Stimulated activated effector memory CD8-positive, alpha-beta T cell treated with anti-CD3 and anti-CD28 coated beads, Interleukin-12 subunit alpha, Interleukin-12 subunit beta, amount 100 ng/mL, for 72 hours (primary cell): Measurements from ENCODE around the gene MACROD1.

Source experiments
- ATAC-seq: fragments of 150-1000 bp; cut with Tn5 transposase; 2 replicates; pipeline ENCODE4 v1.10.0; 2021
- DNase-seq, 2 donors: peaks; one replicate each; pipeline ENCODE4 v3.0.0; 2021 to 2022; ENCODE audit warnings: low spot score in 2 of 2
- H3K27ac Mint-ChIP-seq: one replicate; pipeline ENCODE4 v1.8.0; 2022; ENCODE audit warnings: mild to moderate bottlenecking, mixed read lengths
- H3K36me3 Mint-ChIP-seq: one replicate; pipeline ENCODE4 v1.8.0; 2022; ENCODE audit warnings: mild to moderate bottlenecking, mixed read lengths
- H3K4me1 Mint-ChIP-seq: one replicate; pipeline ENCODE4 v1.8.0; 2022; ENCODE audit warnings: mixed read lengths
- H3K4me3 Mint-ChIP-seq: one replicate; pipeline ENCODE4 v1.8.0; 2022; ENCODE audit warnings: mild to moderate bottlenecking, mixed read lengths
- H3K9me3 Mint-ChIP-seq: one replicate; pipeline ENCODE4 v1.8.0; 2022; ENCODE audit warnings: mixed read lengths

Gene MACROD1

DNA sequence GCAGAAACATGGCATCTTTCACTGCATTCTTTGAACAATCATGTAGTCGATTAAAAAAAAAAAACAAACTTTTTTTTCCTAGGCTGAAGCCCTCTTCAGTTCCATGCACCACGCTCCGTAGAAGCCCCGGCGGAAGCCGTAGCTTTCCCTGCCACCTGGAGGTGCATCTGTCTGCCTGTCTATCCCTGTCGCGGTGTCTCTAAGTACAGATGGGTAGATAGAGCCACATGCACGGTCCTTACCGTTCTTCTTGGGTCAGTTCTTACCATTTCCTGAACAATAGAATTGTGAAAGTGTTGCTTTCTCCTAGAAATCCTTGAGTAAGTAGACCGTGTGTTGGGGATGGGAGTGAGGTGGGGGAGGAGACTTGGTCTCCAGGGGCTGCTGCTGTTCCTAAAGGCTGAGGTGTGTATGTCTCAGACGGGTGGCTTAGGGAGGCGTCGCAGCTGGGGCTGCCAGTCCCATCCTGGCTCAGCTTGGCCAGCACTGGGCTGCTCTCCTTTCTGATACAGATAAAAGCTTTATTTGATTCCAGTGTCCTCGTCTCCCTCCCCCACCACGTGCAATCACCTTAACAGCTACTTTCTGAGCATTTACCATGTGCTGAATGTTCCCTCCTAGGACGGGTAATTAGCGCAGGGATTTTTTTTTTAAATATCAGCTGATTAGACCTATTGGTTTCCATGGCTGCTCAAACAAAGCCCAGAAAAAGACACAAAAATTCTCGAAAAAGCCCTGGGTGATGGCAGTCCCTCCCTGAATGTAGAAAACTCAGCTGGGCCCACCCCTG lies 46.8 kb downstream of the MACROD1 start:
- no peak for DNase-seq
- ATAC-seq = no peak
- H3K27ac Mint-ChIP-seq = peak overlapping the region; percentile 34
- no peak overlapping the region for H3K4me3 Mint-ChIP-seq
- H3K36me3 Mint-ChIP-seq = no peaks in the 10 kb centered on the region
- no peaks in the 10 kb centered on the region for H3K4me1 Mint-ChIP-seq
- no peaks in the 10 kb centered on the region for H3K9me3 Mint-ChIP-seq

DNA sequence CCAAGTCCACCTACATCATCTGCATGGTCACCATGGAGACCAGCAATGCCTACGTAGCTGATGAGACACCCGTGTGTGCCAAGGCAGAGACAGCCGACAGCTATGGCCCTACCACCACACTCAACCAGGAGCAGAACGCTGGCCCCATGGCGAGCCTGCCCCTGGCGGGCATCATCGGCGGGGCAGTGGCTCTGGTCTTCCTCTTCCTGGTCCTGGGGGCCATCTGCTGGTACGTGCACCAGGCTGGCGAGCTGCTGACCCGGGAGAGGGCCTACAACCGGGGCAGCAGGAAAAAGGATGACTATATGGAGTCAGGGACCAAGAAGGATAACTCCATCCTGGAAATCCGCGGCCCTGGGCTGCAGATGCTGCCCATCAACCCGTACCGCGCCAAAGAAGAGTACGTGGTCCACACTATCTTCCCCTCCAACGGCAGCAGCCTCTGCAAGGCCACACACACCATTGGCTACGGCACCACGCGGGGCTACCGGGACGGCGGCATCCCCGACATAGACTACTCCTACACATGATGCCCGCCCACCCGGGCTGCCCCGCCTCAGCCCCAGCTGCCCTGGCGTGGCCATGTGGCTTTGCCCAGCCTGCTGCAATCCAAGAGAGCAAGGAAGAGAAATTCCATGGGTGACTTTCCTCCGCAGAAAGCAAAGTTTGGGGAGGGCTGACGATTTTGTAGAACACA lies 48.0 kb downstream of the MACROD1 start:
- Mint-ChIP-seq H3K4me1 (no peaks in the 10 kb centered on the region), H3K27ac (no peak overlapping the region), H3K36me3 (no peaks in the 10 kb centered on the region), H3K4me3 (no peak overlapping the region), H3K9me3 (no peaks in the 10 kb centered on the region)
- ATAC-seq = no peak
- no peak for DNase-seq

DNA sequence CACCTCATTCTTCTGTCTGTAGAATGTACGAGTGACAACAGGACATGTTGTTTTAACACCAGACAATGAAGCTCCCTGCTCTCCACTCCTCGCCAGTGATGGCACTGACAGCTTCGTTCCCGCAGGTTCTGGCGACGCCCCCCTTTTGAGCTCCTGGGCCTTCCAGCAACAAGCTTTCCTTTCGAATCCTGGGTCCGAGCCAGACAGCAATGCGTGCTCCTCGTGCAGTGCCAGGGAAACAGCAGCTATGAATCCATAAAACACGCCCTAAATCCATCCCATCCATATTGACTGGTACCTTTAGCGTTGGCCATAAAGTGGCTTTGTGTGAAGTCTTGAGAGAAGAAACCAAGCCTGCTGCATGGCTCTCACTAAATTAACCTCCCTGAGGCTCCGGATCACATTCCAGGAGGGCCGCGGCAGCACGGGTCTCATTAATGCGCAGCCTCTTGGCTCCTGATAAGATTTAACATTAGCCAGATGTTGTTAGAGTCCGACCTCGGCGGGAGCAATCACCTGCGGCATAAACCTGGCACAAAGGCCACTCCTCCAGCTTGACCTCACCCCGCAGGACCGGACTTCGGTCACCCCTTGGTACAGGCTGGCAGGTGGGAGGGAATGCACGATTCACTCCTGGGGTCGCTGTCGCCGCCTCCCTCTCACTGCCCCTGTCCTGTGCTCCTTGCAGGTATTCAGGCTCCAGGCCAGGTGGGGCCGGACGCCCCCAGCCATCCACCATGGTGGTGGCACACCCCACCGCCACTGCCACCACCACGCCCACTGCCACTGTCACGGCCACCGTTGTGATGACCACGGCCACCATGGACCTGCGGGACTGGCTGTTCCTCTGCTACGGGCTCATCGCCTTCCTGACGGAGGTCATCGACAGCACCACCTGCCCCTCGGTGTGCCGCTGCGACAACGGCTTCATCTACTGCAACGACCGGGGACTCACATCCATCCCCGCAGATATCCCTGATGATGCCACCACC lies 50.1 kb downstream of the MACROD1 start:
- Mint-ChIP-seq H3K4me3 (no peak overlapping the region), H3K4me1 (no peaks in the 10 kb centered on the region), H3K36me3 (no peaks in the 10 kb centered on the region), H3K27ac (no peak overlapping the region), H3K9me3 (no peaks in the 10 kb centered on the region)
- ATAC-seq = no peak
- DNase-seq = no peak

DNA sequence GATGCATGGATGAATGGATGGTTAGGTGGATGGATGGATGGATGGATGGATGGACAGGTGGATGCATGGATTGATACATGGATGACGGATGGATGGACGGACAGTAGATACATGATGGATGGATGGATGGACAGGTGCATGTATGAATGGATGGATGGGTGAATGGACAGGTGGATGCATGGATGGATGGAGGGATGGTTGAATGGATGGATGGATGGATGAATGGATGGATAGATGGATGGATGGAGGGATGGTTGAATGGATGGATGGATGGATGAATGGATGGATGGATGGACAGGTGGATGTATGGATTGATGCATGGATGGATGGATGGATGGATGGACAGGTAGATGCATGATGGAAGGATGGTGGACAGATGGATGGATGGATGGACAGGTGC lies 51.7 kb downstream of the MACROD1 start:
- DNase-seq (no peak), ATAC-seq (no peak)
- Mint-ChIP-seq H3K36me3 (no peaks in the 10 kb centered on the region), H3K4me3 (no peak overlapping the region), H3K27ac (no peak overlapping the region), H3K9me3 (no peaks in the 10 kb centered on the region), H3K4me1 (peaks cover 5% of the 10 kb centered on the region)

DNA sequence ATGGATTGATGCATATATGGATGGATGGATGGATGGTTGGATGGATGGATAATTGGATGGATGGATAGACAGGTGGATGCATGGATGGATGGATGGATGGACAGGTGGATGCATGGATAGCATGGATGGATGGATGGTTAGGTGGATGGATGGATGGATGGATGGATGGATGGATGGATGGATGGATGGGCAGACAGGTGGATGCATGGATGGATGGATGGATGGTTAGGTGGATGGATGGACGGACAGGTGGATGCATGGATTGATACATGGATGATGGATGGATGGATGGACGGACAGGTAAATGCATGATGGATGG lies 52.5 kb downstream of the MACROD1 start:
- no peak overlapping the region for H3K27ac Mint-ChIP-seq
- H3K9me3 Mint-ChIP-seq = no peaks in the 10 kb centered on the region
- peaks cover 5% of the 10 kb centered on the region for H3K4me1 Mint-ChIP-seq
- DNase-seq (no peak), ATAC-seq (no peak)
- H3K4me3 Mint-ChIP-seq = no peak overlapping the region
- no peaks in the 10 kb centered on the region for H3K36me3 Mint-ChIP-seq

DNA sequence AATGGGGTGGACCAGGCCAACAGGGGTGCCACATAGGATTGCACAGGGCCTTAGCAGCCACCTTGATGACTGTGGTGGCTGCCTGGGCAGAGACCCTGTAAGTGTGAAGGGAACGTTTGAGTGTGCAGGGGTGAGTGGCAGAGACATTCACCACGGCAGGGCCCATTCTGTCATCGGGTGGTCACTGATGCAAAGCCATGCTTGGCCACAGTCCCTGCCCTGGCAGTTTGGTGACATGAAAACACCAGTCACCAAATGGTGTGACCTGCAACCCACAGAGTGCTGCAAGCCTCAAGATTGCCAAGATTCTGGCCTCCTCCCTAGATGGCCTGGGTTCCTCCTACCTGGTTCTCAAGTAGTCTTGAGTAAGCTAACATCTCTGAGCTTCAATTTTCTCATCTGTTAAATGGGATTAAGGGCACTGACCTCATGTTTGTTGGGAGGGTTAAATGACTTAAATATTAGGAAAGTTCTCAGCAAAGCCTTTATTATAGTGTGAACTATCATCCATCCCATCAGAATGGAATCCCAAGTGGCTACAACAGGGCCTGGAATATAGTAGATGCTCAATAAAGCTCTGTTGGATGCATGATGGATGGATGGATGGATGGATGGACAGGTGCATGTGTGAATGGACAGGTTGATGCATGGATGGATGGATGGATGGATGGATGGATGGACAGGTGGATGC lies 53.0 kb downstream of the MACROD1 start:
- no peak for DNase-seq
- H3K9me3 Mint-ChIP-seq = no peaks in the 10 kb centered on the region
- no peak overlapping the region for H3K27ac Mint-ChIP-seq
- peaks cover 5% of the 10 kb centered on the region for H3K4me1 Mint-ChIP-seq
- ATAC-seq = no peak
- H3K4me3 Mint-ChIP-seq = no peak overlapping the region
- no peaks in the 10 kb centered on the region for H3K36me3 Mint-ChIP-seq

DNA sequence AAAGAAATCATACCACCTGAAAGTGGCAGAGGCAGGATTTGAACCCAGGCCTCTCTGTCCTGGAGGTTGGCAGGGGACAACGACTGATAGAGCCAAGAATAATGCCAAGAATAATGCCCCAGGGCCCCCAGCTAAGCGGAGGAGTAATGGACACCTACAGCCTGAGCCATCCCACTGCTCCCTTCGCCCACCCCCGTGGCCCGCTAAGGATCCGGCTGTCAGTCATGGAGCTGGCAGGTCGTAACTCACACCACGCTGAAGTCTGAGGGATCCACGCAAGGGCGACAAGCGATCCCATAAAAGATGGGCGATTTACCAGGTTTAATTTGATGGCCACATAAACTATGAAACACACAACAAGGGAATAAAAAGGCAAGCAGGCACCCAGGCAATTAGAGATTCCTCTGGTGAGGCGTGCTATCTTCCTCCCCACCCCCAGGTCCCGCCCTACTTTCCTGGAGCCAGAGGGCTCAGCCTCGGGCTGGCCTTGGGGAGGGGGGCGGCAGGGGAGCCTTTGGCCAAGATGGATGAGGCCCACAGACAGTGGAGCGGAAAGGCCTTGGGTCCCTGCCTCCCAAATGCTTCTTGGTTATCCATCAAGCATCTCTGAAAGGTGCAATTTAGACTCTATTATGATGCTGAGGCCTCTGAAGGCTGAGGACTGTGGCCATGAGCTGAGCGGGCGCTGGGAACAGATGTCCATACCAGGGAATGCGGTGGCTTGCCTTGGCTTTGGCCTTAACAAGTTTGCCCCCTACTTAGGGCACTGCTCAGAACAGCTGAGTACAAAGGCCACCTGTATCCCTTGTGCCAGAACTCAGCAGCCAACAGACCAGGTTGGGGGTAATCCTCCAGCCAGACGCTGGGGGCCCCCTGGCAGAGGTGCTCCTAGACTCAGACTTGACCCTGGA lies 55.2 kb downstream of the MACROD1 start:
- ATAC-seq (no peak), DNase-seq (no peak)
- Mint-ChIP-seq H3K36me3 (no peaks in the 10 kb centered on the region), H3K4me3 (no peak overlapping the region), H3K4me1 (peaks cover 5% of the 10 kb centered on the region), H3K9me3 (no peaks in the 10 kb centered on the region), H3K27ac (no peak overlapping the region)

DNA sequence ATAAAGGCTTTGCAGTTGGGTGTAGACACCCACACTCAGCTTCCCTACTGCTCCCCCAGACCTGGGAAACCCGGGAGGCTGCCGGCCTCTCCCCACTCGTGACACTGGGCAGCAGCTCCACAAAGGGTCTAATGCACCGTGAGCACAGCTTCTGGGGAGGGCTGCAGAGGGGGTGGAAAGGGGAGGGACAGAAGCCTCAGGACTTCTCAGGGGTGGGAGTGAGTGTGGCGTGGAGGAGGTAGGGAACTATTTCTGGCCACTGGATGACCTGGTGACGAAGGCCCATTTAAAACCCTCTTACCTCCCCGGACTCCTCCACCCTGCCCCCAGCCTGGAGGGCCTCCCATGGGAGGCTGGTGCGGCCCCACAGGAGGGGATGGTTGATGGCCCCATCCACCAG lies 56.6 kb downstream of the MACROD1 start:
- H3K4me1 Mint-ChIP-seq = peaks cover 5% of the 10 kb centered on the region
- ATAC-seq (no peak), DNase-seq (no peak)
- no peaks in the 10 kb centered on the region for H3K9me3 Mint-ChIP-seq
- no peaks in the 10 kb centered on the region for H3K36me3 Mint-ChIP-seq
- H3K4me3 Mint-ChIP-seq = no peak overlapping the region
- H3K27ac Mint-ChIP-seq = no peak overlapping the region

DNA sequence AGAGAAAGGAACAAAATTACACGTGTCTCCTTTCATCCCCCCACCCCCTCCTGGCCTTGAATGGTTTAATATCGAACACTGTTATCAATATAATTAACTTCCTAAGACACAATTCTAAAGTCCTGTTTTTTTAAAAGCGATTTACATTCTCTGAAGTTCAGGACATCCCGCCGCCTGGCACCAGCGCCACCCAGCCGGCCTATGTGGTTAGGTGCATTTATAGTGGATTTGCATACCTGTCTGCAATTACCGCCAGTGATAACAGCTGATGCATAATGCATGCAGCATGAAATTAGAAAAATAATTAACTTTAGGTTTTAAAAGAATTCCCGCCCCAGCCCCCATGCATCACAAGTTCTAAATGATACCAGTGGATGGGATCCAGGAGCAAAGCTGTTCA lies 58.6 kb downstream of the MACROD1 start:
- peaks cover 5% of the 10 kb centered on the region for H3K4me1 Mint-ChIP-seq
- H3K27ac Mint-ChIP-seq = no peak overlapping the region
- ATAC-seq (no peak), DNase-seq (no peak)
- no peak overlapping the region for H3K4me3 Mint-ChIP-seq
- H3K9me3 Mint-ChIP-seq = no peaks in the 10 kb centered on the region
- no peaks in the 10 kb centered on the region for H3K36me3 Mint-ChIP-seq

DNA sequence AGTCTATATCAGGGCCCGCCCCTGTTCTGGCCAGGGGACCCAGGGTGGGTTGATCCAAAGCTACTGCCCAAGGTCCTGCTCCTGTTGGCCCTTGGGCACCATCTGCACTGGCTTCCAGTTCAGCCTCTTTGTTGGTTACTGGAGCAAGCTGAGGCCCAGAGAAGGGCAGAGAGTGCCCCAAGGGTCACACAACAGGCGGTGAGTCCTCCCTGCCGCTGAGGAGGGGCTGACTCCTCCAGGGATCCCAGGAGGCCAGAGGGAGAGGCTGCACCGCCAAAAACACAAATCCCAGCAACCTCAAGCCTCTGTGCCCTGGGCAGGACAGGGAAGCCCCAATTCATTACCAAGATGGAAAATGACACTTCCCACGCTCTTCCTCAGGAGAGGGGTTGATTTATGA lies 61.3 kb downstream of the MACROD1 start:
- H3K4me1 Mint-ChIP-seq = peaks cover 3% of the 10 kb centered on the region
- H3K36me3 Mint-ChIP-seq = no peaks in the 10 kb centered on the region
- ATAC-seq (no peak), DNase-seq (no peak)
- H3K4me3 Mint-ChIP-seq = no peak overlapping the region
- H3K9me3 Mint-ChIP-seq = no peaks in the 10 kb centered on the region
- no peak overlapping the region for H3K27ac Mint-ChIP-seq

DNA sequence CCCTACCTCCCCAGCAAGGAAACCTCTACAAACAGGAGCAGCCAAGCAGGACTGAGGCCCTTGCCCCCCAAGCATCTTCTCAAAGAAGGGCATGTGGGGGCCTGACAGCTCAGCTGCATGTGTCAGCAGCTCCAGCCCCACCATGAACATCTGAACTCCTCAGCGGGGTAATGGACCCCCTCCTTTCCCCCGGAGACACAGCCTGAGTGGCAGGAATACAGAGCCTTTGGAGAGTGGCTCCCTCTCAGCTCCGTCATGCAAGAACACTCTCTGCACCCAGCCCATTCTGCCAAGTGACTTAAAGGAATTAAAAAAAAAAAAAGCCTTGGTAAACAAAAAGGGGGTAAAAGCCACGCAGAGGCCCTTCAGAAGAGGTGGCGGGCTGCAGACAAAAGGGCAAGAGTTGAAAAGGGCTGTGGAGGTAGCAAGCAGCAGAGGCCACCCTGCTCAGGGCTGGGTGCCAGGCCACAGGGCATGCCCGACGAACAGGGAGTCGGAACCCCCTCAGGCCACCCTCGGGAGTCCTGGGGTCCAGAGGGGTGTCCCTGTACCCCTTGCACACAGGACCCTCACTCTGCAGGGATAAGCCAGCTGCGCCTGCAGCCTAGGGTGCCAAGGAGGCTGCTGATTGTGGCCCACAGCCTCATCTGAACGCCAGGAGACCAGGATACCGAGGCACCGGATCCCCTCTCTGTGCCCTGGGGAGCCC lies 62.5 kb downstream of the MACROD1 start:
- Mint-ChIP-seq H3K4me3 (no peak overlapping the region), H3K36me3 (no peaks in the 10 kb centered on the region), H3K27ac (no peak overlapping the region), H3K9me3 (no peaks in the 10 kb centered on the region), H3K4me1 (no peaks in the 10 kb centered on the region)
- ATAC-seq = no peak
- no peak for DNase-seq

DNA sequence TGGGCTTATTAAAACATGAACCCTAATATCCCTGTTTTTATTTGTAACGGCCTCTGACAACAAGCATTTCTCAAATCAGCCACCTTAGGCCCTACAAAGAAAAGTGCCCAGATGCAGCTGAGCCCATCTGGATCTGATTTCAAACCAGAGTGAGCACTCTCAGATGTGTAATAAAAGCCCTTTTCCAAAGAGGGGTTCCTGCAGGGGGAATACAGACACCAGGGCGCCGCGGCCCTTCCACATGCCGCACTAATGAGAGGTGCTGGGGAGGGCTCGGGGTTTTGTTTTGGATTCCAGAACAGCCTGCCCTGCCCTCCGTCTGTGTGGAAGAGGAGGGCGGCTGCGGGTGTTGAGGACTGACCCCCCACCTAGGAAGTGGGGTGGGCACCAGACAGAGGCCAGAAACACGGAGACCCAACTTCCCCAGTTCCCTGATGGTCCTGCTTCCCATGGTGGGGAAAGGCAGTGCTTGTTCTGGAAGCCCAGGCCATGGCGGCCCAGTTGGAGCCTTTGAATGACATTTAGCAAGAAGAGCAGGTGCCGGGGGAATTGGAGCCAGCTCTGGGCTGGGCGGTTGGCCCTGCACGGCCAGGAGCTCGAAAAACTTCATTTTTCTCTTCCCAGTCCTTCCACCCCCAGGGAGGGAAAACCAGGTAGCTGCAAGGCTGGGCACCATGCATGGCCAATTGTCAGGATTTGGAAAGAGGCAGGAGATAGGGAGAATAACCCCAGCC lies 63.7 kb downstream of the MACROD1 start:
- ATAC-seq = no peak
- H3K4me1 Mint-ChIP-seq = no peaks in the 10 kb centered on the region
- no peak for DNase-seq
- H3K36me3 Mint-ChIP-seq = no peaks in the 10 kb centered on the region
- H3K27ac Mint-ChIP-seq = no peak overlapping the region
- H3K9me3 Mint-ChIP-seq = no peaks in the 10 kb centered on the region
- H3K4me3 Mint-ChIP-seq = no peak overlapping the region

DNA sequence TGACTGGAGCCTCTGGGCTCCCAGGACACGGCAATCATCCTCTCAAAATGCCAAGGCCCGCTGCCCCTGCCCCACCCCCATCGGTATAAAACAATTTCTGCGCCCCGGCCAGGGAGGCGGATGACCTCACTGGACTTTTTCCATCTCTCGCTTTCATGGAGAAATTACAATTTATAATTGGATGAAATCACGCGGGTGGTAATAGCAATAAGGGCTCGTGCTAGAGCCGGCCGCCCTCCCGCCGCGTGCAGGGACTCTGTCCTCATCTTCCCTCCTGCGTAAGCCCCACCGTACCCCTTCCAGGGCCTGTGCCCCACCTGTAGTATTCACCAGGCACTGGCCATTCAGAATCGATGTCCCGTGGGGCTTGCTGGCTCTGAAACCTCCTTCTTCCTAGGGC lies 64.5 kb downstream of the MACROD1 start:
- no peaks in the 10 kb centered on the region for H3K9me3 Mint-ChIP-seq
- DNase-seq (no peak), ATAC-seq (no peak)
- H3K27ac Mint-ChIP-seq = no peak overlapping the region
- H3K36me3 Mint-ChIP-seq = no peaks in the 10 kb centered on the region
- H3K4me3 Mint-ChIP-seq = no peak overlapping the region
- no peaks in the 10 kb centered on the region for H3K4me1 Mint-ChIP-seq
